HepG2 (cell line): Measurements from ENCODE around the gene KRTAP17-1. TPM values are rescaled to one million over a fixed set of nuclear protein-coding genes. Genes with fewer than 3 reads are reported as not detected.

Experiments
- FOXM1 ChIP-seq: sonication (generic); formaldehyde crosslinking; IDR thresholded peaks from 2 replicates; pipeline ENCODE4 v1.5.0; 2020; ENCODE audit warnings: missing genetic modification reagents
- FOXO1 ChIP-seq: sonication (generic); formaldehyde crosslinking; IDR thresholded peaks from 2 replicates; pipeline ENCODE4 v1.4.0; 2020; ENCODE audit warnings: missing genetic modification reagents
- HNRNPH1 ChIP-seq: fragments of 200-400 bp; formaldehyde crosslinking; optimal IDR thresholded peaks from 2 replicates; pipeline ENCODE3; 2017; ENCODE audit warnings: mild to moderate bottlenecking, low read depth, low read length
- KLF11 ChIP-seq: IDR thresholded peaks from 2 replicates; pipeline ENCODE4 v1.6.1; 2016; ENCODE audit warnings: missing compliant biosample characterization
- MATR3 ChIP-seq: sonication (generic); formaldehyde crosslinking; IDR thresholded peaks from 2 replicates; pipeline ENCODE4 v1.4.0; 2020; ENCODE audit warnings: missing genetic modification reagents
- MAX ChIP-seq: IDR thresholded peaks from 2 replicates; pipeline ENCODE4 v1.6.1; 2012; ENCODE audit warnings: inconsistent platforms
- MAZ ChIP-seq, 2 experiments: sonication (generic) in 1 of 2; formaldehyde crosslinking in 1 of 2; IDR thresholded peaks; 2 replicates each; pipeline versions ENCODE4 v1.5.0 to v1.6.1; 2012 to 2020; ENCODE audit warnings: low read depth in 2 of 2, mild to moderate bottlenecking in 2 of 2, borderline replicate concordance in 1 of 2, improper control_type of control experiment in 1 of 2, low read length in 1 of 2, missing genetic modification reagents in 1 of 2, moderate library complexity in 1 of 2
- PAX8 ChIP-seq: sonication (generic); formaldehyde crosslinking; IDR thresholded peaks from 2 replicates; pipeline ENCODE4 v1.8.0; 2022; ENCODE audit warnings: mild to moderate bottlenecking, missing genetic modification reagents, borderline replicate concordance
- REPIN1 ChIP-seq: sonication (generic); formaldehyde crosslinking; IDR thresholded peaks from 2 replicates; pipeline ENCODE4 v1.8.0; 2022; ENCODE audit warnings: missing genetic modification reagents, low read depth, mild to moderate bottlenecking, borderline replicate concordance
- SMC3 ChIP-seq: IDR thresholded peaks from 2 replicates; pipeline ENCODE4 v1.6.1; 2011; ENCODE audit warnings: low read length, improper control_type of control experiment
- SRSF1 ChIP-seq: fragments of 200-400 bp; formaldehyde crosslinking; optimal IDR thresholded peaks from 2 replicates; pipeline ENCODE3; 2017; ENCODE audit warnings: mild to moderate bottlenecking, low read depth, low read length, moderate library complexity
- ZFP62 ChIP-seq: sonication (generic); formaldehyde crosslinking; IDR thresholded peaks from 2 replicates; pipeline ENCODE4 v1.4.0; 2020; ENCODE audit warnings: missing genetic modification reagents
- ZFP91 ChIP-seq: sonication (generic); formaldehyde crosslinking; IDR thresholded peaks from 2 replicates; pipeline ENCODE4 v1.9.0; 2022; ENCODE audit warnings: missing genetic modification reagents, mild to moderate bottlenecking, borderline replicate concordance
- ZFYVE20 ChIP-seq: sonication (generic); formaldehyde crosslinking; IDR thresholded peaks from 2 replicates; pipeline ENCODE4 v1.8.0; 2023; ENCODE audit warnings: low read depth, mild to moderate bottlenecking, moderate library complexity, missing genetic modification reagents, borderline replicate concordance
- ZHX1 ChIP-seq: sonication (generic); formaldehyde crosslinking; IDR thresholded peaks from 2 replicates; pipeline ENCODE4 v1.8.1; 2022; ENCODE audit warnings: low read depth, mild to moderate bottlenecking, missing genetic modification reagents
- ZNF232 ChIP-seq: sonication (generic); formaldehyde crosslinking; IDR thresholded peaks from 2 replicates; pipeline ENCODE4 v1.4.0; 2020; ENCODE audit warnings: missing genetic modification reagents, borderline replicate concordance
- ZNF510 ChIP-seq: sonication (generic); formaldehyde crosslinking; IDR thresholded peaks from 2 replicates; pipeline ENCODE4 v1.4.0; 2020; ENCODE audit warnings: low read depth, mild to moderate bottlenecking, missing genetic modification reagents
- ZNF557 ChIP-seq: sonication (generic); formaldehyde crosslinking; IDR thresholded peaks from 2 replicates; pipeline ENCODE4 v1.4.0; 2020; ENCODE audit warnings: missing genetic modification reagents
- ZNF598 ChIP-seq: sonication (generic); formaldehyde crosslinking; IDR thresholded peaks from 2 replicates; pipeline ENCODE4 v1.5.1; 2020; ENCODE audit warnings: mild to moderate bottlenecking, missing genetic modification reagents, borderline replicate concordance
- ZNF687 ChIP-seq: sonication (generic); formaldehyde crosslinking; IDR thresholded peaks from 2 replicates; pipeline ENCODE4 v1.5.1; 2020; ENCODE audit warnings: mild to moderate bottlenecking, missing genetic modification reagents, moderate library complexity
- ZNF709 ChIP-seq: sonication (generic); formaldehyde crosslinking; IDR thresholded peaks from 2 replicates; pipeline ENCODE4 v1.5.0; 2020; ENCODE audit warnings: mild to moderate bottlenecking, missing genetic modification reagents
- polyA plus RNA-seq, 8 experiments: library from polyadenylated mRNA; depleted of rRNA in 3 of 8; stranded (reverse) in 7 of 8; unstranded in 1 of 8; fragments of >200 nt; fragmentation: Illumina TruSeq in 4 of 8; extraction: Trizol in 4 of 8; gene quantifications; 2 replicates each; pipeline versions ENCODE4 v1.2.1 to v1.2.3, GENCODE V29; 2011 to 2016; ENCODE audit warnings: low read depth in 4 of 8, missing spikeins in 1 of 8, mixed read lengths in 1 of 8; ENCODE audit not compliant: insufficient read depth in 1 of 8
- total RNA-seq, 5 experiments: library from RNA; depleted of rRNA; stranded (reverse); fragments of >200 nt; fragmentation: Illumina TruSeq; extraction: Trizol; gene quantifications; 2 replicates each; pipeline ENCODE4 v1.2.3, GENCODE V29; 2016; ENCODE audit warnings: low read depth in 1 of 5

The KRTAP17-1 gene
- total and polyA plus RNA-seq, 2 of the 13 experiments (the other 11 are each of a cell fraction or from before 2014, with no cell fraction given): not detected

- no peak for TF ChIP-seq REPIN1 (CRISPR knock-in tag)
- no peak for TF ChIP-seq PAX8 (CRISPR knock-in tag)
- TF ChIP-seq FOXO1: 0 out of 2 replicates have a peak, but pooled peaks have one; percentile 22
- TF ChIP-seq ZNF232 (CRISPR knock-in tag): no peak
- no peak for TF ChIP-seq KLF11 (CRISPR knock-in tag)
- TF ChIP-seq SMC3: peak; percentile 84
- TF ChIP-seq ZNF709 (CRISPR knock-in tag): no peak
- TF ChIP-seq MATR3 (CRISPR knock-in tag): no peak
- no peak for TF ChIP-seq ZNF557 (CRISPR knock-in tag)
- no peak for TF ChIP-seq ZFP62 (CRISPR knock-in tag)
- TF ChIP-seq ZHX1: no peak
- TF ChIP-seq ZFP91 (CRISPR knock-in tag): peak; percentile 58; the same call in 1 of the 2 replicates
- no peak for TF ChIP-seq SRSF1
- TF ChIP-seq ZFYVE20 (CRISPR knock-in tag): no peak
- no peak for TF ChIP-seq HNRNPH1
- TF ChIP-seq MAX: peak; percentile 26; the same call in 1 of the 2 replicates
- no peak for TF ChIP-seq ZNF510 (CRISPR knock-in tag)
- TF ChIP-seq MAZ (IDR thresholded peaks at IDR 0.05; ENCODE audit: borderline replicate concordance, low read depth, low read length): 0 out of 2 replicates have a peak, but pooled peaks have one; percentile 31
- TF ChIP-seq MAZ (CRISPR knock-in tag; IDR thresholded peaks at IDR 0.05; ENCODE audit: low read depth): no peak
- no peak; the same call in 1 of the 2 replicates for TF ChIP-seq ZNF598 (CRISPR knock-in tag)
- TF ChIP-seq FOXM1 (CRISPR knock-in tag): no peak
- peak; percentile 40 for TF ChIP-seq ZNF687 (CRISPR knock-in tag)
Observed at GRCh38 chr17:41329279-41329948, 13.9 kb upstream of the KRTAP17-1 start (continued).
